K562 (cell line): ENCODE measurements around the gene APC2. TPM values are rescaled to one million over a fixed set of nuclear protein-coding genes. Genes with fewer than 3 reads are reported as not detected.
A peak's percentile ranks its signal among the peaks of the same experiment; 100 is the strongest.

Experiments
- ARID2 ChIP-seq: fragments of 450-650 bp; IDR thresholded peaks from 2 replicates; pipeline ENCODE4 v1.6.1; 2017; ENCODE audit warnings: antibody characterized with exemption, mild to moderate bottlenecking
- BACH1 ChIP-seq: fragments of 200-800 bp; sonication (Bioruptor generic); IDR thresholded peaks from 2 replicates; pipeline ENCODE4 v1.6.1; 2016; ENCODE audit warnings: missing genetic modification characterization, missing compliant biosample characterization
- EHMT2 ChIP-seq: fragments of 450-650 bp; IDR thresholded peaks from 2 replicates; pipeline ENCODE4 v1.6.1; 2018; ENCODE audit warnings: antibody characterized with exemption
- ETV5 ChIP-seq: sonication (generic); formaldehyde crosslinking; IDR thresholded peaks from 2 replicates; pipeline ENCODE4 v1.4.0; 2020; ENCODE audit warnings: low read depth, mild to moderate bottlenecking, missing genetic modification reagents
- HIVEP1 ChIP-seq: fragments of 250-450 bp; sonication (Bioruptor Pico); IDR thresholded peaks from 2 replicates; pipeline ENCODE4 v1.4.0; 2020; ENCODE audit warnings: mild to moderate bottlenecking
- JUND ChIP-seq, 2 experiments: IDR thresholded peaks; 2 replicates in 1 of 2; 3 replicates in 1 of 2; pipeline ENCODE4 v1.6.1; 2011; ENCODE audit warnings: borderline replicate concordance in 2 of 2, low read depth in 2 of 2, low read length in 2 of 2, improper control_type of control experiment in 1 of 2, missing biosample characterization in 1 of 2, missing genetic modification characterization in 1 of 2, missing genetic modification reagents in 1 of 2
- KAT2B ChIP-seq: IDR thresholded peaks from one replicate; pipeline ENCODE4 v1.6.1; 2012; ENCODE audit warnings: low read depth, mild to moderate bottlenecking, control low read depth, inconsistent platforms, low read length, moderate library complexity
- LCOR ChIP-seq: sonication (generic); formaldehyde crosslinking; IDR thresholded peaks from 2 replicates; pipeline ENCODE4 v1.8.0; 2022; ENCODE audit warnings: mild to moderate bottlenecking, missing genetic modification reagents
- MYBL2 ChIP-seq, 2 experiments: fragments of 450-650 bp in 1 of 2; sonication (generic) in 1 of 2; formaldehyde crosslinking in 1 of 2; IDR thresholded peaks; 2 replicates each; pipeline versions ENCODE4 v1.6.1 to v1.8.1; 2017 to 2022; ENCODE audit warnings: borderline replicate concordance in 1 of 2, inconsistent platforms in 1 of 2, low read depth in 1 of 2, mild to moderate bottlenecking in 1 of 2, missing genetic modification reagents in 1 of 2, moderate library complexity in 1 of 2
- NCOA4 ChIP-seq: fragments of 450-650 bp; IDR thresholded peaks from 2 replicates; pipeline ENCODE4 v1.6.1; 2018; ENCODE audit warnings: mild to moderate bottlenecking; ENCODE audit not compliant: partially characterized antibody
- POLR2G ChIP-seq: fragments of 200-400 bp; formaldehyde crosslinking; IDR thresholded peaks from 2 replicates; pipeline ENCODE4 v1.6.1; 2017; ENCODE audit warnings: low read depth, mild to moderate bottlenecking, antibody characterized with exemption, low read length, moderate library complexity
- POLR3A ChIP-seq: IDR thresholded peaks from 2 replicates; pipeline ENCODE4 v1.6.1; 2011; ENCODE audit warnings: borderline replicate concordance, mild to moderate bottlenecking, moderate library complexity; ENCODE audit not compliant: insufficient read length, insufficient read depth; ENCODE audit errors: extremely low read depth
- RBM14 ChIP-seq: fragments of 200-400 bp; formaldehyde crosslinking; IDR thresholded peaks from 2 replicates; pipeline ENCODE4 v1.6.1; 2018; ENCODE audit warnings: low read depth, mild to moderate bottlenecking, low read length, moderate library complexity, borderline replicate concordance; ENCODE audit not compliant: insufficient read depth
- ZNF184 ChIP-seq: sonication (generic); formaldehyde crosslinking; IDR thresholded peaks from 2 replicates; pipeline ENCODE4 v1.5.0; 2020; ENCODE audit warnings: missing genetic modification reagents
- ZNF444 ChIP-seq: fragments of 250-450 bp; sonication (Bioruptor Pico); IDR thresholded peaks from 2 replicates; pipeline ENCODE4 v1.4.0; 2020; ENCODE audit warnings: mild to moderate bottlenecking, moderate library complexity
- ZNF696 ChIP-seq: fragments of 250-450 bp; sonication (Bioruptor Pico); conservative IDR thresholded peaks from 2 replicates; pipeline ENCODE4 v1.4.0; 2020; ENCODE audit warnings: mild to moderate bottlenecking, moderate library complexity
- polyA plus RNA-seq, 8 experiments: library from polyadenylated mRNA; depleted of rRNA in 4 of 8; stranded (reverse) in 5 of 8; unstranded in 3 of 8; fragments of >200 nt; fragmentation: Nextera tagmentation in 2 of 8; fragmentation: Illumina TruSeq in 1 of 8; extraction: Ambion mirVana in 2 of 8; extraction: Trizol in 1 of 8; gene quantifications; 2 replicates each; pipeline versions ENCODE4 v1.2.1 to v1.2.3, GENCODE V29; 2011 to 2014; ENCODE audit warnings: inconsistent platforms in 1 of 8, missing spikeins in 1 of 8
- total RNA-seq, 7 experiments: library from RNA; depleted of rRNA in 6 of 7; stranded (reverse); fragments of >200 nt in 6 of 7; fragmentation: Illumina TruSeq in 2 of 7; extraction: Trizol in 2 of 7; gene quantifications; 2 replicates each; pipeline versions ENCODE4 v1.2.1 to v1.2.3, GENCODE V29; 2011 to 2021; ENCODE audit warnings: low replicate concordance in 1 of 7
- TF ChIP-seq, protein P1 (sequence below): IDR thresholded peaks from 2 replicates; pipeline ENCODE4 v1.6.1; 2016; ENCODE audit warnings: missing genetic modification characterization, missing compliant biosample characterization
- TF ChIP-seq, protein P2 (sequence below): fragments of 250-450 bp; sonication (Bioruptor Pico); IDR thresholded peaks from 2 replicates; pipeline ENCODE4 v1.6.1; 2021; ENCODE audit warnings: mild to moderate bottlenecking
- TF ChIP-seq, protein P3 (sequence below): fragments of 450-650 bp; IDR thresholded peaks from 2 replicates; pipeline ENCODE4 v1.6.1; 2016; ENCODE audit warnings: mild to moderate bottlenecking
- TF ChIP-seq, protein P4 (sequence below): fragments of 250-450 bp; sonication (Bioruptor Pico); IDR thresholded peaks from 2 replicates; pipeline ENCODE4 v1.9.0; 2021; ENCODE audit warnings: mild to moderate bottlenecking, inconsistent platforms

Gene APC2
- total and polyA plus RNA-seq, 9 of the 15 experiments (the other 6 are each of a cell fraction or from before 2014, with no cell fraction given) = 0.01 to 0.40 (median 0.05) TPM; not detected in 3

DNA sequence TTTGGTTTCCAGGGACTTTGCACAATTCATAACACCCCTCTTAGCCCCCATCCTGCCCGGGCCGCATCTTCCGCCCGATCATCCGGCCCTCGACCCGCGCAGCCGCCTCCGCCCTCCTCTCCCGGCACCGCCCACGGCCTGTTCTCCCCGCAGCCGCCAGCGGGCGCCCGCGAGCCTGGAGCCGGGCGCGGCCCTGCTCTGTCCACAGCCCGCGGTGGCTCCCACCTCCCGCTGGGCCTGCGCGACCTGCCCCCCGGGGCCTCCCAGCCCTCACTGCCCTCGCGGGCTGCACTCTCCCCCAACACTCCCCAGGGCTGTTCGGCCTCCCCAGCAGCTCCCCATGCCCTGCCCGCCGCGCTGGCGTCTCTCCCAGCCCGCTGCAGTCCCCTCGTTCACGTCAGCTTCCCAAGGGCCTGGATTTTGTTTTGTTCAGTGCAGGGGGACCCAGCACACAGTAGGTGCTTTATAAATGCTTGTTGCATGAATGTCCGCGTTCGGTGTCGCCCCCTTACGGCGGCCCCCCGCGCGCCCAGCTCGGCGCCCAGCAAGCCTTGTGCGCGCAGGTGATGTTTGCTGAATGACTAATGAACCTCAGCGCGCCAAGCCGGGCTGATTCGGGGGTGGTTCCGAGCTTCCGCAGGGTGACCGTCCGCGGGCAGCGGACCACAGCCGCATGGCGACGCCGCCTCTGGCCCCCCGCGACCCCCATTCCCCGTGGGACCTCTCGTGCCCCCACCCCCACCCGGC is 4.6 kb upstream of the APC2 start (continued):
- no peak for TF ChIP-seq ARID2
- TF ChIP-seq MYBL2 (IDR thresholded peaks at IDR 0.05; ENCODE audit: low read depth) = no peak
- no peak for TF ChIP-seq MYBL2 (CRISPR knock-in tag; IDR thresholded peaks at IDR 0.05; ENCODE audit: borderline replicate concordance)
- TF ChIP-seq ZNF444 (CRISPR knock-in tag) = no peak
- no peak for TF ChIP-seq NCOA4
- TF ChIP-seq POLR3A = no peak
- TF ChIP-seq, protein P1, sequence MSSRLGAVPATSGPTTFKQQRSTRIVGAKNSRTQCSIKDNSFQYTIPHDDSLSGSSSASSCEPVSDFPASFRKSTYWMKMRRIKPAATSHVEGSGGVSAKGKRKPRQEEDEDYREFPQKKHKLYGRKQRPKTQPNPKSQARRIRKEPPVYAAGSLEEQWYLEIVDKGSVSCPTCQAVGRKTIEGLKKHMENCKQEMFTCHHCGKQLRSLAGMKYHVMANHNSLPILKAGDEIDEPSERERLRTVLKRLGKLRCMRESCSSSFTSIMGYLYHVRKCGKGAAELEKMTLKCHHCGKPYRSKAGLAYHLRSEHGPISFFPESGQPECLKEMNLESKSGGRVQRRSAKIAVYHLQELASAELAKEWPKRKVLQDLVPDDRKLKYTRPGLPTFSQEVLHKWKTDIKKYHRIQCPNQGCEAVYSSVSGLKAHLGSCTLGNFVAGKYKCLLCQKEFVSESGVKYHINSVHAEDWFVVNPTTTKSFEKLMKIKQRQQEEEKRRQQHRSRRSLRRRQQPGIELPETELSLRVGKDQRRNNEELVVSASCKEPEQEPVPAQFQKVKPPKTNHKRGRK (tag) = no peak
- TF ChIP-seq, protein P2, sequence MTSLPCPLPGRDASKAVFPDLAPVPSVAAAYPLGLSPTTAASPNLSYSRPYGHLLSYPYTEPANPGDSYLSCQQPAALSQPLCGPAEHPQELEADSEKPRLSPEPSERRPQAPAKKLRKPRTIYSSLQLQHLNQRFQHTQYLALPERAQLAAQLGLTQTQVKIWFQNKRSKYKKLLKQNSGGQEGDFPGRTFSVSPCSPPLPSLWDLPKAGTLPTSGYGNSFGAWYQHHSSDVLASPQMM (CRISPR knock-in tag) = no peak
- TF ChIP-seq EHMT2 = no peak
- TF ChIP-seq KAT2B = no peak
- TF ChIP-seq POLR2G = peak; percentile 35
- no peak for TF ChIP-seq ZNF184
- TF ChIP-seq, protein P3, sequence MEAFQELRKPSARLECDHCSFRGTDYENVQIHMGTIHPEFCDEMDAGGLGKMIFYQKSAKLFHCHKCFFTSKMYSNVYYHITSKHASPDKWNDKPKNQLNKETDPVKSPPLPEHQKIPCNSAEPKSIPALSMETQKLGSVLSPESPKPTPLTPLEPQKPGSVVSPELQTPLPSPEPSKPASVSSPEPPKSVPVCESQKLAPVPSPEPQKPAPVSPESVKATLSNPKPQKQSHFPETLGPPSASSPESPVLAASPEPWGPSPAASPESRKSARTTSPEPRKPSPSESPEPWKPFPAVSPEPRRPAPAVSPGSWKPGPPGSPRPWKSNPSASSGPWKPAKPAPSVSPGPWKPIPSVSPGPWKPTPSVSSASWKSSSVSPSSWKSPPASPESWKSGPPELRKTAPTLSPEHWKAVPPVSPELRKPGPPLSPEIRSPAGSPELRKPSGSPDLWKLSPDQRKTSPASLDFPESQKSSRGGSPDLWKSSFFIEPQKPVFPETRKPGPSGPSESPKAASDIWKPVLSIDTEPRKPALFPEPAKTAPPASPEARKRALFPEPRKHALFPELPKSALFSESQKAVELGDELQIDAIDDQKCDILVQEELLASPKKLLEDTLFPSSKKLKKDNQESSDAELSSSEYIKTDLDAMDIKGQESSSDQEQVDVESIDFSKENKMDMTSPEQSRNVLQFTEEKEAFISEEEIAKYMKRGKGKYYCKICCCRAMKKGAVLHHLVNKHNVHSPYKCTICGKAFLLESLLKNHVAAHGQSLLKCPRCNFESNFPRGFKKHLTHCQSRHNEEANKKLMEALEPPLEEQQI = no peak
- TF ChIP-seq HIVEP1 (CRISPR knock-in tag) = no peak
- TF ChIP-seq RBM14 = 0 out of 2 replicates have a peak, but pooled peaks have one; percentile 30
- TF ChIP-seq LCOR (CRISPR knock-in tag) = no peak
- TF ChIP-seq, protein P4, sequence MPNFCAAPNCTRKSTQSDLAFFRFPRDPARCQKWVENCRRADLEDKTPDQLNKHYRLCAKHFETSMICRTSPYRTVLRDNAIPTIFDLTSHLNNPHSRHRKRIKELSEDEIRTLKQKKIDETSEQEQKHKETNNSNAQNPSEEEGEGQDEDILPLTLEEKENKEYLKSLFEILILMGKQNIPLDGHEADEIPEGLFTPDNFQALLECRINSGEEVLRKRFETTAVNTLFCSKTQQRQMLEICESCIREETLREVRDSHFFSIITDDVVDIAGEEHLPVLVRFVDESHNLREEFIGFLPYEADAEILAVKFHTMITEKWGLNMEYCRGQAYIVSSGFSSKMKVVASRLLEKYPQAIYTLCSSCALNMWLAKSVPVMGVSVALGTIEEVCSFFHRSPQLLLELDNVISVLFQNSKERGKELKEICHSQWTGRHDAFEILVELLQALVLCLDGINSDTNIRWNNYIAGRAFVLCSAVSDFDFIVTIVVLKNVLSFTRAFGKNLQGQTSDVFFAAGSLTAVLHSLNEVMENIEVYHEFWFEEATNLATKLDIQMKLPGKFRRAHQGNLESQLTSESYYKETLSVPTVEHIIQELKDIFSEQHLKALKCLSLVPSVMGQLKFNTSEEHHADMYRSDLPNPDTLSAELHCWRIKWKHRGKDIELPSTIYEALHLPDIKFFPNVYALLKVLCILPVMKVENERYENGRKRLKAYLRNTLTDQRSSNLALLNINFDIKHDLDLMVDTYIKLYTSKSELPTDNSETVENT = no peak
- TF ChIP-seq ETV5 (CRISPR knock-in tag) = no peak
- TF ChIP-seq JUND (IDR thresholded peaks at IDR 0.05; ENCODE audit: borderline replicate concordance, low read depth, low read length) = no peak
- TF ChIP-seq JUND (tag; IDR thresholded peaks at IDR 0.05; ENCODE audit: borderline replicate concordance, low read depth, low read length) = no peak; the same call in 2 of the 3 replicates
- no peak for TF ChIP-seq BACH1 (tag)
- TF ChIP-seq ZNF696 = no peak
